ENCODE data around the gene ATP6V1C2.
"Not testable (repeated sequence)": the region's sequence is repeated elsewhere in the genome, so short reads cannot be mapped to it uniquely, and the experiment has no call there.

The ATP6V1C2 gene

GRCh38 chr2:10786240-10786982 is 65.0 kb downstream of the ATP6V1C2 start:
- DNase-seq (ENCODE audit: low read depth), result no peak

- DNase-seq (ENCODE audit: low read depth), result no peak
These were observed 65.9 kb downstream of the ATP6V1C2 start for GRCh38 chr2:10787176-10787968.

DNA sequence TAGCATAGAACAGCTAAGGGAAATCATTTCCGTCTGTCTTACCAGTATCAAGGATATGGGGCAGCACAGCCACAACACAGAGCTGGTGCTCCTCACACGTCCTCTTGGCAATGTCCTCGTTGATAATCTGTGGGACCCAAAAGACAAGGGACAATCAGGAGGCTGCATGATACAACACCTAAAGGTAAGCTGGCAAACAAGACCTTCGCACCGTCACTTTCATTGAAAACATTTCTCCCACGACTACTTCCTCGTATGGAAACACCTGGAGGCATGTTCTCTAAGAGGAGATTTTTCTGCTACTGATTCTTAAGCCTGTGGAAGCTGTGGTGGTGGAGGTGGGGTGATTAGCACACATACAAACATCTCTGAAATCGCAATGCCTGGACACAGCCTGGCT is 67.4 kb downstream of the ATP6V1C2 start:
- no peak for DNase-seq (ENCODE audit: low read depth)

DNA sequence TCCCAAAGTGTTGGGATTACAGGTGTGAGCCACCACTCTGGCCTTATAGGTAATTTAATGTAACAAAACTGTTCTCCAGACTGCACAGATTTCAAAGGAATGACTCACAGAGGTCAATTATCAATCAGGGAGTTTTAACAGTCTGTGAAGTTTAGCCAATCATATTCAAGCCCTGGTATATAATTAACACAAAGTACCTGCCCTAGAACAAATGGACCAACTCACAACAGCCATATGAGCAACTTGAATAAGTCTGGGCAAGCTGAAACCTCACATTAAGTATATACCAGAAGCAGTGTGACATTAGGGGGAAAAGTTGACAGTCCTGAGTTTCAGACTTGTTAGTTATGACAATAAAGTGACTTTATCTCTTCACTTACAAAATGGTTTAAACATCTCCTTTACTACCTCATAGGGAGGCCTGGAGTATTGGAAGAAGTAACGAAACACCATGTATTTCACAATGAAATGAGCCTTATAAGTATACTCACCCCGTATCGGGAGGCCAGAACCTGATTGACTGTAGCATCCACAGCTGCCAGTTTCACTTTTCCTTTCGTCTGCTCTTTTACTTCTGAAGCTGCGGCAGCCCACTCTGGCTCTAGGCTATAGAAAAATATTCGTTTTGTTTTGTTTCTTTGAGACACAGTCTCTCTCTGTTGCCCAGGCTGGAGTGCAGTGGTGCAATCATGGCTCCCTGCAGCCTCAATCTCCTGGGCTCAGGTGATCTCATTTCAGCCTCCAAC is 69.0 kb downstream of the ATP6V1C2 start:
- DNase-seq (ENCODE audit: low read depth), result no peak

GRCh38 chr2:10792001-10792634 is 70.7 kb downstream of the ATP6V1C2 start:
- no peak for DNase-seq (ENCODE audit: low read depth)

DNA sequence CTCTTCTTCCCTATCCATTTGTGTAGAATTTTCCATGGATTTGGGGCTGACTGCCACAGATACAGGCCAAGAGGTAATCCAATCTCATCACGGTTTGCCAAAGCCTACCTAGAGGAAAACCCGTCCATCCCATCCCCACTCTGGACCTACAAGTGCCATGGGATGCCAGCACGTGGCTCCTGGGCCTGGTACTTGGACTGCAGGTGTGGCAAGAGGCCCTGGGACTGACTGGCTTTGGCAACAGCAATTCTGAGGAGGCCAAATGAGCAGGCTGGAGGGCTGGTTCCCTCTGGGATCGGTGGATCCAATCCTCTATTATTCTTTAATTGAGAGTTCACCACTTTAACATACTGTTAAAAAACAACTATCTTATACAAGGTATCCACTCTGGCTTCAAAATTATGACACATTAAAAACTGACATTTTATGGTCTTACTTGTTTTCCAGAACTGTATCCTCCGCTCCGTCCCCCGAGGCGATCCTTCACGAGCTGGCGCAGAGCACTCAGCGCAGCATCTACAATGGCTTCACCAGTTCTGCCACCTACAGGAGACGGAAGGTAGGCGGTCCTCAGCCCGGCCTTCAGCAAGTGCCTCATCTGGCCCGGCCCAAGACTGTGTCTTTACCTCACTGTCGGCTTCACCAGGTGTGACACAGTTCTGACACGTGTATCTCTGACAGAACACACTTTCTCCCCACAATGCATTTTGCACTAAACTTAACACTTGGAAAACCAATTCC is 71.4 kb downstream of the ATP6V1C2 start:
- no peak for DNase-seq (ENCODE audit: low read depth)

DNA sequence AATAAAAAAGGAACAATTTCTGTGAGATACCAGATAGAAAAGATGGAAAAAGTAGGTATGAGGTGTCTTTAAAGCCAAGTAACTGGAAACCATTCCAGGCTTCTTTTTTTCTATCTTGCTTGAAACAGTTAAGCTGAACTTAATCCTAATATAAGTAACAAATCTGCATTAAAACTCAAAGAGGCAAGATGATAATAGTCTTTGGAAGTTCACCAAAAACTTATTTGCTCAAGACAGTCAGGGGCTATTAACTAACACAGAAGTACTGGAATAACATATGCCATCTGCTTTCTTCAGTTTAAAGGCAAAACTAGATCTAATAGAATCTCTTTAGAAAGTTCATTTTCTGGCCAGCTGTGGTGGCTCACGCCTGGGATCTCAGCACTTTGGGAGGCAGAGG is 72.4 kb downstream of the ATP6V1C2 start:
- no peak for DNase-seq (ENCODE audit: low read depth)

DNA sequence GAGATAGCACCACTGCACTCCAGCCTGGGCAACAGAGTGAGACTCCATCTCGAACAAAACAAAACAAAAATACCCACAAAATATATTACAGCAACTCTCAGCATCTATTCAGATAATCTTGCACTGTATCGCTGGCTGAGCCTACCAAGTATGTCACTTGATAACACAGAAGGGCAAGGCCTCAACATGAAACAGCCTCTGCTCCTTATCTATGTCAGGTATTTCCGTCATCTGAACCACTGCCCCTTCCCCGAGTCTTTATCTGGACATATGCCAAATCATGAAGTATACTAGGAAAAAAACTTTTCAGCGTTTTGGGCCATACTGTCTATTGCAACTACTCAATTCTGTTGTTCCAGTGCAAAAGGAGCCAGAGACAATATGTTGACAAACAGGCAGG is 73.4 kb downstream of the ATP6V1C2 start:
- no peak for DNase-seq (ENCODE audit: low read depth)

DNA sequence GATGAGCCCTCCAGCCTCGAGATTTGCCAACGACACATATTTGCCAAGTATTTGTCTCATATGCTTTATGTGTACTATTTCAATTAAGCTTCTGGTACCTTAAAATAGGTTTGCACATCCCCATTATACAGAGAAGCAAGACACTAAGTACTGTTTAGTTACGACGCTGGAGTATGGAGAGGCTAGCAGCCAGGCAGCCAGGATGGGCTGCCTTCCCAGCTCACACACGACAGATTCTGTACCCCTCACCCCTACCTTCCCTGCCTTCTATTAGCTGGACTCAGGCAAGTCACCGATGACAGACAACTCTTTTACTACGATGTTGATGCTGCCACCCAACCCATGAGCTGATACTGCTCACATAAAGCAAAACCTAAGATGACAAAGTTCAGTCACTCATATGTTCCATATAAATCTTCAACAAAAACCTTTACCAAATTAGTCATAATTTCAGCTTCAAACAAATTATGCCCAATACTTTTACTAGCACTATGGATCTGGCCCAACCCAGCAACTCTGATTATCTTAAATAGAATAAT is 74.1 kb downstream of the ATP6V1C2 start:
- DNase-seq (ENCODE audit: low read depth), result no peak

DNA sequence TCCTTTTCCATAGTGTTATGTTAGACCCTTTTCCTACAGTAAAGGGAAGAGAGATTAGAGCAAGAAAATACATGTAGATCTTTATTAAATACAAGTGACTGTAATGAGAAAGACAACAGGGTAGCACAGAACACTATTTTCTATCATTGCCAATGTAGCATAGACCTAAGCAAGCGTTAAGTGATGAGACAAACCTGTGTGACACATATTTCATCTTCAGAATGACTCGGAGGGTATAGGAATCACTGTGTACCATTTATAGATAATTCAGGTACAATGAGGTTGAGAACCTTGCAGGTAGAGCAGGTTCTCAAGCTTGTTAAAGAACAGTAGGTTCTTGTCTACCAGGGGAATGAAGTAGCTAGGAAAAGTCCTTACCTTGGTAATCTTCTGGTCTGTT is 75.3 kb downstream of the ATP6V1C2 start:
- no peak for DNase-seq (ENCODE audit: low read depth)

DNA sequence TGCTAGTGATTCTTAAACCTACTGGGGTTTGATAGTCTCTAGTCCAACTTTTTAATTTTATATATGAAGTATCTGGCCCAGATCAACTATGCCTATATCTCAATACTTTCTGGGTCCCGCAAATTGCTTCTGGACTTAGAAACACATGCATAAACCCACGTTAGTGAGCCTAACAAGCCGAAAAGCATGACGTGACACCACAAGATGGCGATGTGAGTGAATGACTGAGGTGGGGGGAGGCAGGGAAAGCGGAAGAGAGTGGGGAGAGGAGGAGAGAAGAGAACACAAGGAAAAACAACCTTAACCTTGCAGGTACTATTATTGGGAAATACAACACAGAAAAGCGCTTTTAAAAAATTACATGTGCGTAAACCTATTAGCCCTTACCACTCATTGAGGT is 77.4 kb downstream of the ATP6V1C2 start:
- DNase-seq (ENCODE audit: low read depth), result no peak

DNA sequence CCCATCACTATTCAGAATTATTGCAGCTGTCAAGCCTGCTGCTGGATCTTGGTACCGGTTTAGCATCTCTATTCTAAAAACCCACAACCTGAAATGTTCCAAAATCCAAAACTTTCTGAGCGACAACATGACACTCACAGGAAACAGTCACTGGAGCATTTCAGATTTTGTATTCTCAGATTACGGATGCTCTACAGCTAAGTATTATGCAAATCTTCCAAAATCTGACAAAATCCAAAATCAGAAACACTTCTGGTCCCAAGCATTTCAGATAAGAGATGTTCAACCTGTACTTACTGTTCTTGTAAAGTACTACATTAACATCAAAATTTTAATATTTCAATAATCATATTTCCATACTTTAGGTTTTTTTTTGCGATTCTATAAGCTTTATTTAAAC is 78.7 kb downstream of the ATP6V1C2 start:
- no peak for DNase-seq (ENCODE audit: low read depth)

GRCh38 chr2:10802657-10803056 is 81.2 kb downstream of the ATP6V1C2 start:
- no peak for DNase-seq (ENCODE audit: low read depth)

- DNase-seq (ENCODE audit: low read depth), result not testable (repeated sequence)
These were observed 84.6 kb downstream of the ATP6V1C2 start for GRCh38 chr2:10805990-10806389.

- no peak for DNase-seq (ENCODE audit: low read depth)
These were observed 85.1 kb downstream of the ATP6V1C2 start for GRCh38 chr2:10806543-10806942.

DNA sequence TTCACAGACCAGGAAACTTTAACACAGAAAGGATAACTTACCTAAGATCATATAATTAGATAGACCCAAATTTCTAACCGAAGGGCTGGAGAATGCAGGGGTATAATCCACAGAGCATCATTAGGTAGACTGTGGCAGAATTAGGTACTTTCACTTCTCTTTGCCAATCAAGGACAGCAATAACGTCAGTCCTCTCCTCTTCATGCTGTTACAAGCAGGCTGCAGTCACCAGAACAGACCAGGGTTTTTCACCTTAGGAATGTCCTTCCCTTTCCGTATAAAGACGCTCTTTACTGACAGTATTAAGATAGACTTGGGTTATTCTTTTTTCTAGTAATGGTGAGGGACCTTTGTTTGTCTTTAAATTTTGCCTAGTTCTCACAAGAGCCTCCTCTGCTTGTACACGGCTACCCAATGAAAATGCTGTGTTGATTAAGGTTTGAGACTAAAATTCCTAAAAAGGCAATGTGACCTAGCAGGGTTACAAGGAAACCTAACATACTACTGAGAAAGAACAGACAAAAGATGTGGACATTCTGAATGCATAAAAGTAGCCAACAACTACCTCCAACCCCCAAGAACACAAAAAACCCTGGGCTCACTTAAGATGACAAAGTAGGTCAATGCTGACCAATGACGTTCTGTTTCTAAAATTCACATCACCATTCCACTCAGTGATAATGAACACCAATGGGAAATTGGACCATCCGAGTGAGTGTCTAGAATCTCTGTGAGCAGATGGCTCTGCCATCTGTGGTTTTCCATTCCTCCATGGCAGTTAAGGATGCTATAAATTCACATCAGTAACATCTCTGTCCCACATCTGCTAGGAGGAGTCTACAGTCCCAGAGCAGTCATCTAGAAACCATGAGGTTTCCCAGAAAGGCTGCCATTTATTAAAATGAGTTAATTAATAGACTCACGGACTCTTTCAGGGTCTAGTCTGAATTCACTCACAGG is 89.1 kb downstream of the ATP6V1C2 start:
- DNase-seq (ENCODE audit: low read depth), result no peak

- DNase-seq (ENCODE audit: low read depth), result no peak
These were observed 90.1 kb downstream of the ATP6V1C2 start for GRCh38 chr2:10811517-10811916.

DNA sequence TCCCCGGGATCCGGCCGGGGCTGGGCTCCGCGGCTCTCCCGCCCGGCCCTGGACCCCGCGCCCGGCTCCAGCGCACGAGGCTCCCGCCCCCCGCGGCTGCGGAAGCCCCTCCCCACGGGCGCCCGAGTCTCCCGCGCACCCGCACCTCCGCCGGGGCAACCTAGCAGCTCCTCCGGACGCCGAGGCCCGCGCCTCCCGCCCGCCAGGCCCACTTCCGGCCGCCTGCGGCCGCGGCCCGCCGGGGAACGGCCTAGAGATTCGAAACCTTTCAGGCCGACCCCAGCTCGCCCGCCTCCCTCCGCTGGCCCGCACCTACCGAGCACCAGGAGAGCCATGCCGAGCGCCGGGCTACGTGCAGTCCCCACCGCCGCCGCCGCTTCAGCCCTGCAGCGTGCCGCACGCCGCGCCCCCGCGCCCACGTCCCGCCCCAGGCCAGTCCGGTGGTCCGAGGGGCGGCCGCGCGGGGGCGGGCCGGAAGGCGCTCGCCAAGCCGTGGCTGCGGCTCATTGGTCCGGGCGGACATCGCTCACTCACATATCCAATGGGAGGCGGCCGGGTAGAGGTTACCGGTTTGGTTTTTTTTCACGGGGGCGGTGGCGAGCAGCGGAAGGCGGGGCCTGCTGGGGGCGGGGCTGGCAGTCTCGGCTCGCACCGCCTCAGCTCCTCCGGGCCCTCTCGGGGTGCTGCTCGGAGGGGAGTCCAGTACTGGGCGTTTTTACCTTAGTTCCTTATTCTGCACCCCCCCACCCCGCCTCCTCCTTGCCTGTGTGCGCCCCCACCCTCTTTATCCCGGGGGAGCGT is 91.1 kb downstream of the ATP6V1C2 start, which contains the start of gene PDIA6:
PDIA6 (minus strand) TSS at position 424 of the 801 bp plus-strand sequence; CDS start at position 335, 89 bp downstream.
- DNase-seq (ENCODE audit: low read depth), result peak; percentile 71
